Esophagus muscularis mucosa (tissue), 4 donors: ENCODE results near the gene GGA2.
A peak's percentile ranks its signal among the peaks of the same experiment; 100 is the strongest.

ENCODE experiments used
- EP300 ChIP-seq: sonication (generic); formaldehyde crosslinking; IDR thresholded peaks from one replicate; pipeline ENCODE4 v1.6.1; 2017; ENCODE audit warnings: antibody characterized with exemption
- POLR2A ChIP-seq: fragments of 450-650 bp; IDR thresholded peaks from one replicate; pipeline ENCODE4 v1.6.1; 2017; ENCODE audit warnings: antibody characterized with exemption, moderate library complexity, mild to moderate bottlenecking, low read depth
- POLR2AphosphoS5 ChIP-seq, 2 donors: sonication (generic); formaldehyde crosslinking; IDR thresholded peaks; one replicate each; pipeline ENCODE4 v1.6.1; 2017; ENCODE audit warnings: antibody characterized with exemption in 2 of 2
- TF ChIP-seq, protein P1 (sequence below), 3 experiments: fragments of 200-600 bp in 2 of 3; fragments of 450-650 bp in 1 of 3; sonication (generic) in 2 of 3; IDR thresholded peaks; one replicate each; pipeline ENCODE4 v1.5.1; 2017 to 2019; ENCODE audit warnings: antibody characterized with exemption in 3 of 3, mild to moderate bottlenecking in 2 of 3, moderate library complexity in 1 of 3

DNA sequence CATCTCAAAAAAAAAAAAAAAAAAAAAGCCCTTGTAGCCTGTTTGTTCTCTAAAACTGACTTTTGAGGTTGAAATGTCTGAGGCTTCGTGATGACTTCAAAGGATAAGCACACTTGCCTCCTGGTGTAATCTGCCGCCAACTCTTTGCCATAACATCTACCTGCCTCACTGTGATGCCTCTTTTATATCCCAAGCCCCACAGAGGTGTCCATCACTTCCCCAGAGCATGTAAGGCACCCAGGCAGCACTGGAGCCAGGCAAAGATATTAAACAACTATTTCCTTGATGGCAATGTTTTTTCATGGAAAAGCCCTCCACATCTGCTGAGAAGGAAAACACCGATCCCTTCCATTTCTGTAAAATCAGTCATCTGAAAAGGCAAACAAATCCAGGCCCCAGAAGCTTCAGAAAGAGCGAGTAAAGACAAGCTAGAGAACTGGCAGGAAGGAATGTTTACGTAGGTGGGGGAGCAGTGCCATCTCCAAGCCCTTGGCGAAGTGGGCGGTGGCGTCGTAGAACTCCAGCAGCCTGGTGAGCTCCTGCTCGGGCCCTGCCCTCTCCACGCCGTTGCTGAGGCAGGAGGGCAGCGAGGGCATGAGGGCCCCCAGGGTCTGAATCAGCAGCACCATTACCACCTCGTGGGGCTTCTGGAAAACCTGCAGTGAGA is 85.9 kb downstream of the GGA2 start:
- TF ChIP-seq POLR2A (no peak), POLR2AphosphoS5 (IDR thresholded peaks at IDR 0.05) (peak; percentile 10 to 48), EP300 (no peak)
- TF ChIP-seq, protein P1, sequence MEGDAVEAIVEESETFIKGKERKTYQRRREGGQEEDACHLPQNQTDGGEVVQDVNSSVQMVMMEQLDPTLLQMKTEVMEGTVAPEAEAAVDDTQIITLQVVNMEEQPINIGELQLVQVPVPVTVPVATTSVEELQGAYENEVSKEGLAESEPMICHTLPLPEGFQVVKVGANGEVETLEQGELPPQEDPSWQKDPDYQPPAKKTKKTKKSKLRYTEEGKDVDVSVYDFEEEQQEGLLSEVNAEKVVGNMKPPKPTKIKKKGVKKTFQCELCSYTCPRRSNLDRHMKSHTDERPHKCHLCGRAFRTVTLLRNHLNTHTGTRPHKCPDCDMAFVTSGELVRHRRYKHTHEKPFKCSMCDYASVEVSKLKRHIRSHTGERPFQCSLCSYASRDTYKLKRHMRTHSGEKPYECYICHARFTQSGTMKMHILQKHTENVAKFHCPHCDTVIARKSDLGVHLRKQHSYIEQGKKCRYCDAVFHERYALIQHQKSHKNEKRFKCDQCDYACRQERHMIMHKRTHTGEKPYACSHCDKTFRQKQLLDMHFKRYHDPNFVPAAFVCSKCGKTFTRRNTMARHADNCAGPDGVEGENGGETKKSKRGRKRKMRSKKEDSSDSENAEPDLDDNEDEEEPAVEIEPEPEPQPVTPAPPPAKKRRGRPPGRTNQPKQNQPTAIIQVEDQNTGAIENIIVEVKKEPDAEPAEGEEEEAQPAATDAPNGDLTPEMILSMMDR (IDR thresholded peaks at IDR 0.05) = no peak
